Dermis blood vessel endothelial cell (primary cell): ENCODE data around the gene NGRN. TPM values are rescaled to one million over a fixed set of nuclear protein-coding genes. Genes with fewer than 3 reads are reported as not detected.
"Not testable (repeated sequence)": the region's sequence is repeated elsewhere in the genome, so short reads cannot be mapped to it uniquely, and the experiment has no call there.

Experiments used
- DNase-seq: peaks from one replicate; pipeline ENCODE4 v3.0.0; 2010
- total RNA-seq: library from RNA; depleted of rRNA; stranded (reverse); fragments of >200 nt; gene quantifications from 2 replicates; pipeline ENCODE4 v1.2.3, GENCODE V29; 2014

NGRN gene
- total RNA-seq, 1 donor from 2014 or later: 92.9 TPM

DNA sequence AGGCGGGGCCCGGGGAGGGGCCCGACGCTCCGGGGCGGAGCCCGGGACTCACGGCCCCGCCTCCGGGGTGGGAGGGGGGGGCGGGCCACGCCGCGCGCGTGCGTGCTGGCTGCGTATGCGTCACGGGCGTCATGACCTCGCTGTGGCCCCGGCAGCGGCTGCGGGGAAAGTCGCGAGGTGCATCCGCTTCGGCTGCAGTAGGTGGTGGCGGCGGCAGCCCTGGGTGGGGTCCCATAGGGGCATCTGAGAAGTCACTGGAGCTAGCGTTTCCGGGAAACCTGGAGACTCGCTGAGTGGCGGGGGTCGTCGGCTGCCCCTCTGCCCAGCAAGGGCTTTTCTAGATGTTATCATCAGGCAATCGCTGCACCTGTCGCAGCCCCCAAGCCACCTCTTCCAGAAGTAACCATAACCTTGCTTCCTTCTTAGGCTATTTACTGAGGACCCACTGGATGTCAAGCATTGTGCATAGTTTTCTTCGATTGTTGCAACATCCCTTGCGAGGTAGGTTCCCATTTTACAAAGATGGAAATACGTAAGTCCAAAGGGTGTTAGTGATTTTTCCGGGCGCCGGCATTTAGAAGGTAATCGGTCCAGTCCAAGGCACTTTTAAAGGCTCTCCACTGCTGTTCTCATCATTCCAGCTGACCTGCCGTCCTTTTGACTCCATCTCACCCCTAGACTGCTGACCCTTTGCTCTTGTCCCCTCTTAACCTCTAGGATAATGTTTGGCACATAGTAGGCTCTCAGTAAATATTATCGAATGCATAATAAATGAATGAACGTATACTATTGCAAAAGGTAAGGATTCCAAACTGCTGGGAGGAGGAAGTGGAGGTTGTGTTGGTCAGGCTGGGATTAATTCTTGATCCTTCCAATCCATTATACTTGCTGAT, 31.1 kb upstream of the NGRN start, which contains the start of gene GDPGP1:
TSS of gene GDPGP1 (plus strand) at position 114 of the 893 bp plus-strand sequence. CDS start 6,700 bp downstream, outside the sequence.
- DNase-seq: peak; percentile 27

- DNase-seq: no peak
These were observed 26.1 kb upstream of the NGRN start for GRCh38 chr15:90239371-90239770.

GRCh38 chr15:90240856-90241255, 24.6 kb upstream of the NGRN start:
- no peak for DNase-seq

DNA sequence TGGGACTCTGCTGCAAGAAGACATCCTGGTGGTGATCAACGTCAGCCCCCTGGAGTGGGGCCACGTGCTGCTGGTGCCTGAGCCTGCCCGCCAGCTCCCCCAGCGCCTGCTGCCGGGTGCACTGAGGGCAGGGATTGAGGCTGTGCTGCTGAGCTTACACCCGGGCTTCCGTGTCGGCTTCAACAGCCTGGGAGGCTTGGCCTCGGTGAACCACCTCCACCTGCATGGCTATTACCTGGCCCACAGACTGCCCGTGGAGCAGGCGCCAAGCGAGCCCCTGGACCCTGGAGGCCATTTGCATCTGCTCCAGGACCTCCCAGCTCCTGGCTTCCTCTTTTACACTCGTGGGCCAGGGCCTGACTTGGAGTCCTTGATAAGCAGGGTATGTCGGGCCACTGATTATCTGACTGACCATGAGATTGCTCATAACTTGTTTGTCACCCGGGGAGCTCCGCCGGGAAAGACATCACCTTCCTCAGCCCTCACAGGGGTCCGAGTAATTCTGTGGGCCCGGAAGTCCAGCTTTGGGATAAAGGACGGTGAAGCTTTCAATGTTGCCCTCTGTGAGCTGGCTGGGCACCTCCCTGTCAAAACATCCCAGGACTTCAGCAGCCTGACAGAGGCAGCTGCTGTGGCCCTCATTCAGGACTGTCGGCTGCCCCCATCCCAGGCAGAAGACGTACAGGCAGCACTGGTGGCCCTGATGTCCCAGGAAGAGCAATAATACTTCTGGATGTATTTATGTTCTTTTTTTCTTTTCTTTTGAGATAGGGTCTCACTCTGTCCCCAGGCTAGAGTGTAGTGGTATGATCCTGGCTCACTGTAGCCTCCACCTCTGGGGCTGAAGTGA, 23.9 kb upstream of the NGRN start:
- no peak for DNase-seq

GRCh38 chr15:90243943-90244639, 21.4 kb upstream of the NGRN start:
- no peak for DNase-seq

DNA sequence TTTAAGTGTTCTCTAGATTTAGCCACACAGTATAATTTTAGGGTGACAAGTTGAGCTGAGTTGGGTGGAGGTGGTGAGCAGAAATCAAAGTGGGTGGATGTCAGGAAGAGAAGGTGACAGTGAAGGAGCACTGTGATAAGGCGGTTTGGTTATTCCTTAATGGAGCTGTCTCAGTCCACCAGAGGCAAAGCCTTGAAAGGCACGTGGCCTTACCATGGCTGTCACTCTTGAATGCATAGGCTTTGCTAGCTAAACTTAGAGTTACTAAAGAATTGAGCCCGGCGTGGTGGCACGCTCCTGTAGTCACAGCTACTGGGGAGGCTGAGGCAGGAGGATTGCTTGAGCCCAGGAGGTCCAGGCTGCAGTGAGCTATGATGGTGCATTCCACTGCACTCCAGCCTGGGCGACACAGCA, 16.7 kb upstream of the NGRN start:
- no peak for DNase-seq

DNA sequence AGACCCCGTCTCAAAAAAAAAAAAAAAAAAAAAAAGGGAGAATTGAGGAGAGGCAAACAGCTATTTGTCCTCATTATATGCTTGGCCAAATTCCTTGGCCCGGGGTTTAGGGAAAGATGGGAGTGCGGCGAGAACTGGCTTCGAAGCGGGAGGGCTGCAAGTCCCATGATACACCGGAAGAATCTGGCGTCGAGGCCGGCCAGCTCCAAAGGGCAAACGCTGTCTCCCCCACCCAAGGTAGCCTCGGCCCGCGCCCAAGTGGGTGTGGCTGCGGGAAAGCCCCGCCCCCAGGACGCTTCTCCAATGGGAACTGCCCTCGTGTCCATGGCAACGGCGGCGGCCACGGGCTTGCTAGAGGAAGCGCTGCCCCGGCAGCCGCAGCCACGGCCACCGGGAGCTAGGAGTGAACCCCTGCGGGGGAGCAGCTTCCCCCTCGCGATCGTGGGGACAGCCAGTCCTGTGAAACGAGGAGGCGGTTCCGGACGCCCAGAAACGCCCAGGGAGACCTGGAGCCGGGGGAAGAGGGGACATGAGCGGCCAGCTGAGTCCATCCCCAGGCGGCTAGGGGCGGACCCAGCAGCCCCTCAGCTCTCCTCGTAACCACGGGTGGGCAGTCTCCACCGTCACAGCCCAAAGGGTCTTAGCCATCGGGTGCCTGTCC, 16.1 kb upstream of the NGRN start, which contains the start of gene TTLL13:
TSS of gene TTLL13 (plus strand) at position 354 of the 661 bp plus-strand sequence. CDS start 1,075 bp downstream, outside the sequence.
- peak; percentile 88 for DNase-seq

- no peak for DNase-seq
These were observed 7.7 kb upstream of the NGRN start for GRCh38 chr15:90257776-90258175.

GRCh38 chr15:90259524-90259923, 5.9 kb upstream of the NGRN start:
- DNase-seq: peak; percentile 62

DNA sequence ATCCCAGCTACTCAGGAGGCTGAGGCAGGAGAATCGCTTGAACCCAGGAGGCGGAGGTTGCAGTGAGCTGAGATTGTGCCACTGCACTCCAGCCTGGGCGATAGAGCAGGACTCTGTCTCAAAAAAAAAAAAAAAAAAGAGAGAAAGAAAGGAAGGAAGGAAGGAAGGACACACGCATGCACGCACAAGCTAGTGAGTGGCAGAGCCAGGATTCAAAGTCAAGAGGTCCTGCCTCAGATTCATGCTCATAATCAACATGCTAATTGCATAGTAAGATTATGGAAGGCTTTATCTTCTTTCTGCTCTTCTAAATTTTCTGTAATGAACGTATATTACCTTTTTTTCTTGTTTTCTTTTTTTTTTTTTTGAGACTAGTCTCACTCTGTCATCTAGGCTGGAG, 4.7 kb upstream of the NGRN start:
- peak; percentile 57 for DNase-seq

DNA sequence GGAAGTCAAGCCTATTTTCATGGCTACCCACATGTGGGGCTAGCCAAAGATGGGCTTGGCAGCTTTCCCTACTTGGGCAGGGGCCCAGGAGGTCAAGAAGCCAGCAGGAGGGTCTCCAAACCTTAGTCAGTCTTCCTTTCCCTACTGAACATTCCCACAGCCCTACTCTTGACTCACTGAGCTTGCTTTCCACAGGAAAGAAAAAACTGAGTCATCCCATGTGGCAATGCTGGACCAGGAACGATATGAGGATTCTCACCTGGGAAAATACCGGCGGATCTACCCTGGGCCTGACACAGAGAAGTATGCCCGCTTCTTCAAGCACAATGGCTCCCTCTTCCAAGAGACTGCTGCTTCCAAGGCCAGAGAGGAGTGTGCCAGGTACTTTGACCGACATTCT, 3.7 kb upstream of the NGRN start:
- DNase-seq: peak; percentile 88

DNA sequence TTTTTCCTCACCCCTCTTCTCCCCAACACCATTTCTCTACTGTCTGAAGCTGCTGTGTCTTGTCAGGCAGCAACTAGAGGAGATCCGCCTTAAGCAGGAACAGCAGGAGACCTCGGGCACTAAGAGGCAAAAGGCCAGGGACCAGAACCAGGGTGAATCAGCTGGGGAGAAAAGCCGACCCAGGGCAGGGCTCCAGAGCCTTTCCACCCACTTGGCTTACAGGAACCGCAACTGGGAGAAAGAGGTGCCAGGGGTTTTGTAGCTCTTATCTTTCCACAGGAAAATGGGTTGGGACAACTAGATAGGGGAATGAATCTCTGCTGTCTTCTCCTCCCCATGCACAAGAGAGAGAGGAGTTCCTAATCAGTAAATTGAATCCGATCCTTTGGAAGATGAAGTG, 3.0 kb upstream of the NGRN start:
- no peak for DNase-seq

DNA sequence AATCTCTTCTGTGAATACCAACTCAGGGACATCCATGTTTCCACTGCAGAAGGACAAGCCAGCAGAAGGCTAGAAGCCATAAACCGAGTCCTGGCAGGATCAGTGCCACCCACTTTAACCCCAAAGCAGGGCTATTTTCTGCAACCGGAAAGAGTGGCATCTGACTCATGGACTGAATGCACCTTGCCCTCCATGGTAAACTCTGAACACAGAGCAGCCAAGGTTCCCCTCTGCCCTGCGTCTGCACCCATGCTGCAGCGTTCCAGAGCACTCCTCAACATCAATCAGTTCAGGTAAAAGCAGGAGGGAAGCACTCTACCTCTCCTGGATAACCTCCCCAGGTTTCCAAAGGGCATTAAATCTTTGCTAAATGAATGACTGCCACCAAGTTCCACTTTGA, 801 bp upstream of the NGRN start:
- peak; percentile 60 for DNase-seq

- peak; percentile 59 for DNase-seq
These were observed 574 bp downstream of the NGRN start for GRCh38 chr15:90266061-90266431.

DNA sequence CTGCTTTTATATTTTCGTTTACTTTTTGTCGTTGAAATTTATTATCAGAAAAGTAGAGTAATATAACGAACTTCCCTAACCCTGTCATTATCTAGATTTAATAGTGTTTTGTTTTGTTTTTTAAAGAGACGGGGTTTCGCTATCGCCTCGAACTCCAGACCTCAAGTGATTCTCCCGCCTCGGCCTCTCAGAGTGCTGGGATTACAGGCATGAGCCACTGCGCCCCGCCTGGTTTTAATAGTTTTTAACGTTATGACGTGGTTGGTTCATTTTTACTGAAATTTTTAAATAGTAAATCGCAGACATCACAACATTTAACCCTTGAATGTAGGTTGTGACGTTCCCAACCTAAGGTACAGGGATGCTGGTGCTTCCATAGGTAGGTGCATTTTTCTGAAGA, 1.0 kb downstream of the NGRN start:
- peak; percentile 51 for DNase-seq

DNA sequence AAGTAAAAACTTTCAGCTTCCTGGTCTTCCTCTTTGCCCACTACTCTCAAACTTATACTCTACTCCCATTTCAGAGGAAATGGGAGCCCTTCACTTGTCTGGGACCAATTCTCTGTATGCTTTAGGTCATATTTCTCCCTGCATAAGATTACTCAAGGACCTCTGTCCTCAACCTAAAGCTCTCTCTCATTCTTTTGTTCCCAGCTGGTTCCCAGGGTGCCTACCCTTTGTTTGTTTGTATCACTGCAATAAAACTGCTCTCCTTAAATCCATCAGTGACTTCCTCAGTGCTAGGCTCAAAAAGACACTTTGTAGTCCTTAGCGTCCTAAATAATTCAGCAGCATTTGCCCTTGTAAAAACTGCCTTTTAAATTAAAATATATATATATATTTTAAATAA, 2.9 kb downstream of the NGRN start:
- DNase-seq: no peak

DNA sequence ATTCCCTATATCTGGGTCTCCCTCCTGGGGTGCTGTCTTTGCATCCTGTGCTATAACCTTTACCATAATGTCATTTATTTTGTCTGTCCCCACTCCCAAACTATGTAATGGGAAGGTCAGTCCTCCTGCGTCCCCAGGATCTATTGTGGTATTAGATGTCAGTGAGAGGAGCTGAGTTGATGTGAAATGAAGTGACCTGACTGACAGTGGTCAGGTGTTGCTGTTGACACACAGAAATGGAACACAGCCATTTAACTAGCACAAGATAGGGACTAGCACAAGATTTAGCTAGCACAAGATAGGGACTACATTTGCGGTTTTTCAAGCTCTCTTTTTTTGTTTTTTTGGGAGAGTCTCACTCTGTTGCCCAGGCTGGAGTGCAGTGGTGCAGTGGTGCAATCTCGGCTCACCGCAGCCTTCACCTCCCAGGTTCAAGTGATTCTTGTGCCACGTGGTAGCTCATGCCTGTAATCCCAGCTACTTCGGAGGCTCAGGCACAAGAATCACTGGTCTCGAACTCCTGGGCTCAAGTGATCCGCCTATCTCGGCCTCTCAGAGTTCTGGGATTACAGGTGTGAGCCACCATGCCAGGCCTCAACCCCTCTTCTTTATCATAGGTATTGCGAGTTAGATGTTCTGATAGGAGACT, 5.2 kb downstream of the NGRN start:
- DNase-seq: no peak

DNA sequence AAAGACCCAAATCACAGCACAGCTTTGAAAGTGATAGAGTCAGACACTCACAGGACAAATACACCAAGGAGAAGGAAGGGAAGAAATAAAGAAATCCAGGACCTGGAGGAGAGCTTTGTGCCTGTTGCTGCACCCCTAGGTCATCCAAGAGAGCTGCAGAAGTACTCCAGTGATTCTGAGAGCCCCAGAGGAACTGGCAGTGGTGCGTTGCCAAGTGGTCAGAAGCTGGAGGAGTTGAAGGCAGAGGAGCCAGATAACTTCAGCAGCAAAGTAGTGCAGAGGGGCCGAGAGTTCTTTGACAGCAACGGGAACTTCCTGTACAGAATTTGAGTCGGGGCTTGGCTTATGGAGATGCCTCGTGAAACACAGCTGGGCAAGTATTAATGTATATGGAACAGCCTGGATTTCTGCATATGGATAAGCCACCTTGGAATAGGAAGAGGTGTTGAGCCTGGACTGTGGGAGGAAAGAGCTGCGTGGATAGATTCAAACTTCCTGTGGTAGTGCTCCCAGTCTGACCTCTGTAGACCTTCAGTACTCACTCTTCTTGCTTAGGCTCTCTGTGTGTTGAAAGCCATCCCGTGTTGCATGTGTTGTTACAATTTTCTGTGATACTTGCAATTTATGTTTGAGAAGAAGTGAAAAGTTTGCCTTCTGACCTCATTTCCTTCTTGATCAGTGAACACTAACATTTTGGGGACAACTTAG, 6.1 kb downstream of the NGRN start:
- DNase-seq: no peak

DNA sequence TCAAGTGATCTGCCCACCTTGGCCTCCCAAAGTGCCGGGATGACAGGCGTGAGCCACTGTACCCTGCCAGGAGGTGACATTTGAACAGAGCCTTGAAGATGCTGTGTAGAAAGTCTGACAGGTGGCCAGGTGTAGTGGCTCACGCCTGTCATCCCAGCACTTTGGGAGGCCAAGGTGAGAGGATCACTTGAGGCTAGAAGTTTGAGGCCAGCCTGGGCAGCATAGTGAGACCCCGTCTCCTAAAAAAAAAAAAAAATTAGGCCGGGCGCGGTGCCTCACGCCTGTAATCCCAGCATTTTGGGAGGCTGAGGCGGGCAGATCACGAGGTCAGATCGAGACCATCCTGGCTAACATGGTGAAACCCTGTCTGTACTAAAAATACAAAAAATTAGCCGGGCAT, 13.0 kb downstream of the NGRN start:
- DNase-seq: not testable (repeated sequence)

- not testable (repeated sequence) for DNase-seq
These were observed 15.3 kb downstream of the NGRN start for GRCh38 chr15:90280743-90281142.

DNA sequence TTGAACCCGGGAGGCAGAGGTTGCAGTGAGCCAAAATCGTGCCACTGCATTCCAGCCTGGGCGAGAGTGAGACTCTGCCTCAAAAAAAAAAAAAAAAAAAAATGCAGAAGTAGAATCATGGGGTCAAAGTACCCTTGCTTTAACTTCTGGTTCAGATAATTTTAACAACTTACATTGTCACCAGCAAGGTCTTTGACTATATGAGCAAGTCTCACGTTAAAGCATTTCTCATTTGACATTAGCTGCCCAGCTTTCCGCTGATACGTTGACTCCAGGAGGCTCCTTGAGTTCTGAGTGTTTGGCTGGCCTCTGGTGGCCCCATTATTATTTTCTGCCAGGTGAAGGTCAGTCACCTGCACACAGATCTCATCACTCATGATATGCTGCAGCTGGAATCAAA, 16.2 kb downstream of the NGRN start:
- not testable (repeated sequence) for DNase-seq
